HFFc6 (cell line): ENCODE results near the gene PPM1B. TPM values are rescaled to one million over a fixed set of nuclear protein-coding genes. Genes with fewer than 3 reads are reported as not detected.
"Not testable (repeated sequence)": the region's sequence is repeated elsewhere in the genome, so short reads cannot be mapped to it uniquely, and the experiment has no call there.

Source experiments
- DNase-seq: peaks from one replicate; pipeline ENCODE4 v3.0.0-alpha.2; 2018
- H3K27ac Mint-ChIP-seq: 2 replicates; pipeline ENCODE4 v1.8.0; 2020; ENCODE audit warnings: mild to moderate bottlenecking, mixed read lengths
- H3K27me3 Mint-ChIP-seq: 2 replicates; pipeline ENCODE4 v1.8.0; 2021; ENCODE audit warnings: mild to moderate bottlenecking, moderate library complexity, mixed read lengths; ENCODE audit not compliant: insufficient read depth
- H3K36me3 Mint-ChIP-seq: 2 replicates; pipeline ENCODE4 v1.8.0; 2021; ENCODE audit warnings: low read depth, mixed read lengths
- H3K4me1 Mint-ChIP-seq: 2 replicates; pipeline ENCODE4 v1.8.0; 2020; ENCODE audit warnings: low read depth, mixed read lengths
- H3K4me3 Mint-ChIP-seq: 2 replicates; pipeline ENCODE4 v1.8.0; 2020; ENCODE audit warnings: mild to moderate bottlenecking, moderate library complexity, mixed read lengths
- H3K9me3 Mint-ChIP-seq: 2 replicates; pipeline ENCODE4 v1.8.0; 2020; ENCODE audit warnings: mild to moderate bottlenecking, mixed read lengths
- total RNA-seq, 6 experiments: library from RNA; stranded (reverse); fragmentation: NEBNext Ultra II Directional; extraction: Animal tissue kit (Norgen Biotek cat#: 25700); gene quantifications; 2 replicates in 1 of 6; 3 replicates in 5 of 6; pipeline ENCODE4 v1.2.3, GENCODE V29; 2021
- TF ChIP-seq, protein P1 (sequence below): fragments of 200-600 bp; sonication (generic); IDR thresholded peaks from 2 replicates; pipeline ENCODE4 v1.5.0; 2021; ENCODE audit warnings: antibody characterized with exemption, mild to moderate bottlenecking

Gene PPM1B
- total RNA-seq, 6 experiments from 2014 or later = 22.8 to 31.6 (median 27.1) TPM

DNA sequence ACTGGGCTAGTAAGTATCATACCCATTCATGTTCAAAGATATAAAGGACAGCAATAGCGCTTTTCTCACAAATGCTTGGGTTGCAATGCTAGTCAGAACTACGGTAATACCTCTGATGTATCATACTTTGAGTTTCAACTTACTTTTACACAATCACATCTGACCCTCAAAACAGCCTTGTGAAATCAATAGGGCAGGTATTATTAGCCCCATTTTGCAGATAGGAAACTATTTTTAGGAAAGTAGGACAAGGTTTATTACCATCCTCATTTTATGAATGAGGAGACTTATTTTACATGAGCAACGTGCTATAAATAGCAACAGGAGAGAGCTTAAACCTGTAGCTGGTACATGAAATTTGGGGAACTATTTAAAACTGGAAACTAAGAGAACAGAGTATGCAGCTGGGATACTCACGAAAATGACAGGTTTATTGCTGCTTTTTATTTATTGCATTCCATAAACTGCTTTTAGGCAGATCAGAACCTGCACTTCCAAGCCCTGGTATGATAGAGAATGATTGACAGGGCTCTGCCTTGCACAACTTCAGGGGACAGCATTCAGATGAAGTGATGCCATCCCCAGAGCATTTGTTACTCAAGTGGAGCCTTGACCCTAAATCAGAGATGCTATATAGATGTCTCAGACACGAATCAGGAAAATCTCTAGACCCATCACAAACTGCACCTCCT lies 42.4 kb upstream of the PPM1B start:
- H3K4me3 Mint-ChIP-seq = no peak overlapping the region
- H3K27ac Mint-ChIP-seq = no peak overlapping the region

GRCh38 chr2:44130441-44130840 lies 38.2 kb upstream of the PPM1B start:
- H3K27me3 Mint-ChIP-seq = no peaks in the 10 kb centered on the region

More for the DNA sequence above, 42.4 kb upstream of the PPM1B start:
- Mint-ChIP-seq H3K36me3 (no peaks in the 10 kb centered on the region), H3K9me3 (no peaks in the 10 kb centered on the region), H3K27me3 (no peaks in the 10 kb centered on the region; the same call in 1 of the 2 replicates), H3K4me1 (peaks cover 38% of the 10 kb centered on the region)
- peak; percentile 25 for DNase-seq
- TF ChIP-seq, protein P1, sequence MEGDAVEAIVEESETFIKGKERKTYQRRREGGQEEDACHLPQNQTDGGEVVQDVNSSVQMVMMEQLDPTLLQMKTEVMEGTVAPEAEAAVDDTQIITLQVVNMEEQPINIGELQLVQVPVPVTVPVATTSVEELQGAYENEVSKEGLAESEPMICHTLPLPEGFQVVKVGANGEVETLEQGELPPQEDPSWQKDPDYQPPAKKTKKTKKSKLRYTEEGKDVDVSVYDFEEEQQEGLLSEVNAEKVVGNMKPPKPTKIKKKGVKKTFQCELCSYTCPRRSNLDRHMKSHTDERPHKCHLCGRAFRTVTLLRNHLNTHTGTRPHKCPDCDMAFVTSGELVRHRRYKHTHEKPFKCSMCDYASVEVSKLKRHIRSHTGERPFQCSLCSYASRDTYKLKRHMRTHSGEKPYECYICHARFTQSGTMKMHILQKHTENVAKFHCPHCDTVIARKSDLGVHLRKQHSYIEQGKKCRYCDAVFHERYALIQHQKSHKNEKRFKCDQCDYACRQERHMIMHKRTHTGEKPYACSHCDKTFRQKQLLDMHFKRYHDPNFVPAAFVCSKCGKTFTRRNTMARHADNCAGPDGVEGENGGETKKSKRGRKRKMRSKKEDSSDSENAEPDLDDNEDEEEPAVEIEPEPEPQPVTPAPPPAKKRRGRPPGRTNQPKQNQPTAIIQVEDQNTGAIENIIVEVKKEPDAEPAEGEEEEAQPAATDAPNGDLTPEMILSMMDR = no peak

DNA sequence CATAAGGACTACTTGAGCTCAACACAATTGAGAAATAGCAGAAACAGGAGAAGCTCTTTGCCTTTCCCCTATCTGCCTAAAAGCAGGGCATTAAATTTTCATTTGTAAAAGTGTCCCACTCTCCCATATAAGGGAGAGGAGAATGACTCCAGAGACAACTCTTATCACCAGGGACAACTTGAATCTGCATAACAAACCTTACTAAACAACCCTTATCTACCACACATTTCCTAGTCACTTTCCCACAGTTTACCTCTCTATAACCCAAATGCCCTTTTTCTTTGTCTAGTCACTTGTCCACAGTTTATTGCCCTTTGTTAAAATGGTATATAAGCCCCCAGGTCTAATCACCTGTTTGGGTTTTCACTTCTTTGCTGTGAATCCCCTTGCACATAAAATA lies 37.5 kb upstream of the PPM1B start:
- no peak overlapping the region; the same call in 1 of the 2 replicates for H3K4me3 Mint-ChIP-seq
- TF ChIP-seq, protein P1 = no peak

More at GRCh38 chr2:44130441-44130840, 38.2 kb upstream of the PPM1B start:
- peaks cover 47% of the 10 kb centered on the region for H3K4me1 Mint-ChIP-seq
- peak overlapping the region; percentile 75 for H3K27ac Mint-ChIP-seq
- no peaks in the 10 kb centered on the region for H3K9me3 Mint-ChIP-seq
- peak; percentile 68 for DNase-seq
- TF ChIP-seq, protein P1 = no peak
- no peaks in the 10 kb centered on the region for H3K36me3 Mint-ChIP-seq
- H3K4me3 Mint-ChIP-seq = peak overlapping the region; percentile 34; the same call in 1 of the 2 replicates

DNA sequence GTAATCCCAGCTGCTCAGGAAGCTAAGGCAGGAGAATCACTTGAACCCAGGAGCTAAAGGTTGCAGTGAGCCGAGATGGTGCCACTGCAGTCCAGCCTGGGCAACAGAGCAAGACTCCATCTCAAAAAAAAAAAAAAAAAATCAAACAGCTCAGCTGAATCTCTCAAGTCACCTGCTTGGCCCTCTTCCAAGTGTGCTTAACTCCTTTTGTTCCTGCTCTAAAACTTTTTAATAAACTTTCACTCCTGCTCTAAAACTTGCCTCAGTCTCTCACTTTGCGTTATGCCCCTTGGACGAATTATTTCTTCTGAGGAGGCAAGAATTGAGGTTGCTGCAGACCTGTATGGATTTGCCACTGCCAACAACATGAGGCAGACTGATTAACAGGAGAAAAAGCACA lies 35.1 kb upstream of the PPM1B start:
- H3K9me3 Mint-ChIP-seq, H3K4me3 Mint-ChIP-seq, H3K27ac Mint-ChIP-seq, DNase-seq, H3K36me3 Mint-ChIP-seq, H3K27me3 Mint-ChIP-seq: not testable (repeated sequence)
- peaks cover 67% of the 10 kb centered on the region for H3K4me1 Mint-ChIP-seq

More for the DNA sequence above, 37.5 kb upstream of the PPM1B start:
- peaks cover 51% of the 10 kb centered on the region for H3K4me1 Mint-ChIP-seq
- H3K36me3 Mint-ChIP-seq = no peaks in the 10 kb centered on the region
- H3K27ac Mint-ChIP-seq = peak overlapping the region; percentile 44
- H3K27me3 Mint-ChIP-seq = no peaks in the 10 kb centered on the region
- H3K9me3 Mint-ChIP-seq = no peaks in the 10 kb centered on the region
- DNase-seq = no peak

DNA sequence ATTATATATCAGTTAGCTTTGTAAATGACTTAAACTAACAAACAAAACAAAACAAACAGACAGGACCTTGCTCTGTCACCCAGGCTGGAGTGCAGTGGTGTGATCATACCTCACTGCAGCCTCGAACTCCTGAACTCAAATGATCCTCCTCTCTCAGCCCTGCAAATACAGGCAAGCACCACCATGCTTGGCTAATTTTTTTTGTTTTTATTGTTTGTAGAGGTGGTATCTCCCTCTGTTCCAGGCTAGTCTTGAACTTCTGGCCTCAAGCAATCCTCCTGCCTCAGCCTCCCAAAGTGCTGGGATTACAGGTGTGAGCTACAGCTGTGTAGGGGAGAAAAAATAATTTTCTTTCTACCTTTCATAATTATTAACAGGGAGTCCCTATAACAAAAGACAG lies 33.8 kb upstream of the PPM1B start:
- peaks cover 62% of the 10 kb centered on the region for H3K4me1 Mint-ChIP-seq
- no peak for DNase-seq
- no peaks in the 10 kb centered on the region; the same call in 1 of the 2 replicates for H3K27me3 Mint-ChIP-seq
- TF ChIP-seq, protein P1 = no peak
- no peaks in the 10 kb centered on the region for H3K9me3 Mint-ChIP-seq
- H3K4me3 Mint-ChIP-seq = peak overlapping the region; percentile 65; the same call in 1 of the 2 replicates
- H3K27ac Mint-ChIP-seq = peak overlapping the region; percentile 89
- H3K36me3 Mint-ChIP-seq = no peaks in the 10 kb centered on the region

- H3K4me1 Mint-ChIP-seq = peaks cover 58% of the 10 kb centered on the region
- H3K9me3 Mint-ChIP-seq = no peaks in the 10 kb centered on the region
- H3K36me3 Mint-ChIP-seq = no peaks in the 10 kb centered on the region
- H3K27me3 Mint-ChIP-seq = no peaks in the 10 kb centered on the region; the same call in 1 of the 2 replicates
- no peak for DNase-seq
- H3K27ac Mint-ChIP-seq = peak overlapping the region; percentile 89
- peak overlapping the region; percentile 65 for H3K4me3 Mint-ChIP-seq
- TF ChIP-seq, protein P1 = no peak
Measured at GRCh38 chr2:44135296-44135695, 33.4 kb upstream of the PPM1B start.
